GM21526 (cell line): ENCODE results near the gene TRPM4.
"Not testable (repeated sequence)": the region's sequence is repeated elsewhere in the genome, so short reads cannot be mapped to it uniquely, and the experiment has no call there.

Experiments used
- ATAC-seq: cut with Tn5 transposase; IDR thresholded peaks from one replicate; pipeline ENCODE4 v1.9.1; 2021; ENCODE audit warnings: moderate library complexity; ENCODE audit not compliant: unreplicated experiment, low FRiP score

Gene TRPM4

DNA sequence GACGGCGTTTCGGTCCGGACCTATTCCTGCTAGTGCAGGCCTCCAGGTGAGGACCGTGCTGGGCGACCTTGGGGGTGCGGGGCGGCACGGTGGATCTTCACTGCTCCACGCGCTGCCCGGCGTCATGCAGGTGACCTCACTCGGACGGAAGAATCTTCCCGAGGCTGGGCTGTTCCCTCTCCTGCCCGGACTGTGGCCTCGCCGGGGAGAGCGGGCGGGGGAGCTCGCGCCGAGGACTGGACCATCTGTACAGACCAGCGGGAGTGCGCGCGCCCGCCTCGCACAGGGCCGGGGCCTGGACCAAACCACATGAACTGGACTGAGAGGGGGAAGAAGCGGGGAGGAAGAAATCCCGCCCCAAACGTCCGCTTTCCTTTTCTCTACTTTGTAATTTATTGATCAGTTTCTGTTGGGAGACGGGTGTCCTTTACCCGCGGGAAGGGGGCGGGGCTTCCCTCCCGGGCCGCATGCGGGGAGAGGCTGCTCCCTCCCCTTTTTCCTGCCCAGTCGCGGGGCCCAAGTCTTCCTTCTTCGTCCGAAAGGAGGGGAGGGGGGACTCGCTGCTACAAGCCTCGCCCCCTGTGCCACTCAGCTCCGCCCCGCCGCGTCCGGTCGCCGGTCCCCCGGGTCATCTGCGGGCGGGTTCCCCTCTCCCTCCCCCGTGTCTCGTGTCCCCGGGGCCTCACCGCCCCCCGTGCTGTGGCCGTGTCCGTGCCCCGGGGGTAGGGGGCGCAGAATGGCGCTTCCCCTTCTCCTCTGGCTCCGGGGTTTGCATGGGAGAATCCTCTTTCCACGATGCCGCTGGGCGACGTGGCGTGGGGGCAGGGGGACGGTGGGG is 7.3 kb upstream of the TRPM4 start:
- no peak for ATAC-seq

DNA sequence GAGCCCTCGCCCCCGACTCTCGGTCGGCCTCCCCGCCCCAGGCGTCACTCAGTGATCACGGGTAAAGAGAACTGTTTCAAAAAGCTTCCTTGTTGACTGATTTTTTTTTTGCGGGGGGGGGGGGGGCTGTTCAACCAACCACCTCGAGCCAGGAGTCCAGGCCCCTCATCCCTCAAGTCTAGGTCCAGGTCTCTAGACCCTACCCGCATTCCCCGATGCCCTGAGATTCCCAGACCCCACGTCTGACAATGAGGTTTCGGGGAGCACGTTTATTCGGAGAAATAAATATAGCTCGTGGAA is 6.7 kb upstream of the TRPM4 start:
- no peak for ATAC-seq

DNA sequence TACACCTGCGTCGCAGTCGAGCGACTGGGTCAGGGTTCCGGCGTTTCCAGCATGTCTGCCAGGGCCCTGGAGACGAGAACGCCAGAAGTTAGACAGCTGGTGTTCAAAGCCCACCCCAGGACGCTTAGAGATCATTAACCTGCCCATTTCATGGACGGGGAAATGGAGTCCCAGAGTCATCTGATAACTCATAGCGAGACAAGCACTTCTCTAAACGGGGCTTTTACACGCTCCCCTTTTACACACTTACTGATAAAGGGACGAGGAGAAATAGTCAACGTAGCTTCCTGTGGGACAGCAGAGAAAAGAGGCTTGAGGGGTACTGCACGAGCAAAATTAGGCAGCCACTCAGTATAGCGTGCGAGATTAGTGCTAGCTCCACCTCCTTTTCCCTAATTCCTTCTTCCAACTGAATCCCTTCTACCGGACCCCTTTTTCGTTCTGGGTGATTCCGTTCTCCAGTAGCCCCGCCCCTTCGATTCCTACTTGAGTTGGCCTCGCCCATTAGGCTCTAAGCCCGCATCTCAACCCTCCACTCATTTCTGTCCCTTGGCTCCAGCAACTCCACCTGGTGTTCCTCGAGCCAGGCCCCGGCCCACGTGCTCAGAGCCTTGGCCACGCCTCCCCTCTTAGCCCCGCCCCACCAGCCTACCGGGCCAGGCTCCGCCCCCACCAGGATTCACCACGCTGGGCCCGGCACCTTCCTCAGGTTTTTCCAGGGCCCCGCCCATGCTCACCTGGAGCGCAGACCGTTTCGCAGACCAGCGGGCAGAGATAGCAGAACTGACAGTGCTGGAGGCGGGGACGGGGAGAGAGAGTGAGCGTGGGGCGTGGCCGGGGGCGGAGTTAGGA is 6.1 kb upstream of the TRPM4 start:
- no peak for ATAC-seq

DNA sequence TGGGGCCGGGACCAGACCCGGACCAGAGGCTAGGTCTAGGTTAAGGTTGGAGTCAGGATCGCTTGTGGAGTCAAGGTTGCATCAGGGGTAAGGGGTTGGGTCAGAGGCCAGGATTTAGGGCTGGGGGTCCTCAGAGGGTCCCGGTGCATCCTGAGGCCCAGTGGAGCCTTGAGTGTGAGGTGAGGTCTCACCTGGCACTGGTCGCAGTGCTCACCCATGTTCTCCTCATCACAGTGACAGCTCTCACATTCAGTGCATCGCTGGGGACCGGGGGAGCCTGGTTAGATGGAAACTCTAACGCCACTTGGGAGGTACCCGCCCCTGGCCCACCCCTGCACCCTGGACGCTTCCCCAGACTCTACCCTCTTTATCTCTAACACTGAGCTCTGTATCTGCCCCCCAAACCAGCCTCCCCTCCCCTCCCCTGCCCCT is 5.5 kb upstream of the TRPM4 start:
- ATAC-seq, result no peak

DNA sequence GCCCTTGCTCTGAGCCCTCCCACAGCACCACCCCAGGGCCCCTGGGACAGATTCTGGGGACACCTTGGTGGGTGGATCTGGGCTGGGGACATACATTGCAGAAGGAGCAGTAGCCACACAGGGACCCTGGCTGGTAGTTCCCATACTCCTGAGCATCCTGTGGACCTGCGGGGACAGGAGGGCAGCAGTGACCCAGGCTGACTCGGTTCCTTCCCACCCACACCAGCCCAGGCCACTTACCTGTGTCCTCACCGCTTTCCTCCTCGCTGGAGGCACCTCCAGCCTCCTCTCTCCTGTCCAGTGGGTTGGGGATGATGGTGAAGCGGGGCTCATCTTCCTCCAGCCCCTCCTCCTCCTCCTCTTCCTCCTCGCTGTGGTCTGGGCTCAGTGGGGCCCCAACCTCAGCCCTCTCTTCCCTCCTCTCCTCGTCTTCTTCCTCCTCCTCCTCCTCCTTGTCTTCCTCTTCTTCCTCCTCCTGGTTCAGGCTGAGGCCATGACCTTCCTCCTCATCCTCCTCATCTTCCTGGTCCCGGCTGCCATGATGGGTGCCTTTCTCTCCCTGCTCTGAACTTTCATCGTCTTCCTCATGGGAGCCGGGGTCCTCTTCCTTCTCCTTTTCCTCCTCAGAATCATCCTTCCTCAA is 4.3 kb upstream of the TRPM4 start:
- no peak for ATAC-seq

DNA sequence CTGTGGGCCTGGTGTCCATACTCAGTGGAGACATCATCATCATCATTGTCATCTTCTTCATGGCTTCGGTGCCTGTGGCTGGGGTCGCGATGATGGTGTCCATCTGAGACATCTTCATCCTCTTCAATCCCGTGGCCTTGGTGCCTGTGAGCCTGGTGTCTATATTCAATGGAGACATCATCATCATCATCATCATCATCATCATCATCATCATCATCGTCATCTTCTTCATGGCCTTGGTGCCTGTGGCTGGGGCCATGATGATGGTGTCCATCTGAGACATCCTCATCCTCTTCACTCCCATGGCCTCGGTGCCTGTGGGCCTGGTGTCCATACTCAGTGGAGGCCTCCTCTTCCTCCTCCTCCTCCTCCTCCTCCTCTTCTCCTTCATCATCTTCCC is 3.3 kb upstream of the TRPM4 start:
- no peak for ATAC-seq

DNA sequence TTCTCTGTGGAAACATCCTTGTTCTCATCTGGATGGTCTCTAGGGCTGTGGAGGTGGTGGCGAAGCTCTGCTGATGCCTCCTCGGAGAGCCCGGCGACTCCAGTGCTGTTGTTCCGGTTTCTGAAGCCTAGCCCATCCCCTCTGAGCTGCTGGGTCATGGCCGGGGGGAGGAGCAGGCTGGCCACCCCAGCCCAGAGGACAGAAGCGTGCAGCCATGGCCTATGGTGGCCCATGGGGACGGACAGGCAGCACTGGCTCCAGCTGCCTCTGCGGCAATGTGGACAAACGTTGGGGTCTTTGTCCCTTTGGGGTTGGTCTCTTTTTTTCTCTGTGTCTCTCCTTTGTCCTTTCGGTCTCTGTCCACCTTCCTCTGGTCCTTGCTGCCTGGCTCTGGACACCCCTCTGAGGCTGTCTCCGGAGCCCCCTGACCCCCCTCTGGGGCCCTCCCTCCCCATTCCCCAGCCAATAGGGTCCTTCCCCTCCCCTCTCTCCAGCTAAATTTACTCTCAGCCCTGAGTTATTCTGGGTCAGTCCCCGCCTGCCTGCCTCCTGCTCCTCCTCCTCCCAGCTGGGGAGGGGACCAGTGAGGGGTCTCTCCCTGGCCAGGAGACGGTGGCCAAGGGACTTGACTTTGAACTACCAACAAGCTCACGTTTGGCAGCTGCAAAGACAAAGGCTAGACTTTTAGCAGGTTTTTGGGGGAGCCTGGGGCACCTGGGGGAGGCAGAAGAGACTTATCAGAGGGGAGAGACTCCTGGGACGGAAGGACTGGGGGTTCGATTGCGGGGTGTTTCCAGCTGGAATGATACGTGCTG is 2.4 kb upstream of the TRPM4 start, which contains the start of gene HRC:
Gene HRC, minus strand, starts transcription at position 392 of the 815 bp plus-strand sequence. Its CDS starts 159 bp downstream, at position 233.
- no peak for ATAC-seq

DNA sequence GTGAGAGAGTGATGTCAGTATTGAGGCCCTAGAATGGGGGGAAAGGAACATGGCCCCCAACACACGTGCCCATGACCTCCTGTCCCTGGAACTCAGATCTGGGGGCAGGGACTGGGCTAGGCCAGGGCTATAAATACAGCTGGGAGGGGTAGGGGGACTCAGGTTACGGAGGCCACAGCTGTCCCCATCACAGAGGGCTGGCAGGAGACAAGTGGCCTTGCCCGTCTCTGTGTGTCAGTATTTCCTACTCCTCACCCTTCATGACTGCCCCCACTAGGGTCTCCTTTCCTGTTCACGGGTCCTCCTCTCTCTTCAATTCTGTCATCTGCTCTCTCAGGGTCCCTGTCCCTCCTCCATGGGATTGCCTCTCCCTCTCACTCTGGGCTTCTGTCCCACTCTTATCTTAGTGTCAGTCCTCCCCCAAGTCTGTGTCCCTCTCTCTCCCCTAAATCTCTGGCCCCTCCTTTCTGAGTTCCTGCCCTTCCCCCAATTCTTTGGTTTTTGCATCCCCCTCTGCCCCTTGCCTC is 1.7 kb upstream of the TRPM4 start:
- ATAC-seq, result no peak

DNA sequence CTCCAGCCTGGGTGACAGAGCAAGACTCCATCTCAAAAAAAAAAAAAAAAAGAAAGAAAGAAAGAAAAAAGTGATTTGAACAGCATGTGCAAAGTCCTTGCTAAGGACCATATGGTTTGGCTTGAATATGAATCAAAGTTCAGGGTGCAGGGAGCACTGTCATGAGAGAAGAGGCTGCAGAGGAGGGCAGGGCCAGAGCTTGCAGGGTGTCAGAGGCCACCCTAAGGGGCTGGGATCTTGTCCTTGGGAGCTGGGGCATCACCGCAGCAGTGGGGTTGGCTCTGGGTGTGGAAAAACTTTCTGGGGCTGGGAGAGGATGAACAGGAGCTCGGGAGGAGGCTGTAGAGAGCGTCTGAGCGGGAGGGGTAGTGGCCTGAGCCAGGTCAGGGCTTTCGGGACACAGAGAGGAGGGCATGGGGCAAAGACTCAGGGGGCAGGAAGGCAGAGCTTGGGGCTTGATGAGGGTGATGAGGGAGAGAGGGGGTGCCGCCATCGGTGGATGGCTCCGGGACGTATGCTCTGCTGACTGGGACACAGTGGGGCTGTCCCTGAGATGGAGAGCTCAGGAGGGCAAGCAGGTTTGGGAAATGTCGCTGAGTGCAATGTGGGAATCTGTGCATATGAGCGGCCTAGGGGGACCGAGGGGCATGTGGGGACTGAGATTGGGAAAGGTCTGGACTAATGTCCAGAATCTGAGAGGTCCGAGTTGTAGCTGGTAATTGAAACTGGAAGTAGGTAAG is 3.0 kb downstream of the TRPM4 start:
- no peak for ATAC-seq

DNA sequence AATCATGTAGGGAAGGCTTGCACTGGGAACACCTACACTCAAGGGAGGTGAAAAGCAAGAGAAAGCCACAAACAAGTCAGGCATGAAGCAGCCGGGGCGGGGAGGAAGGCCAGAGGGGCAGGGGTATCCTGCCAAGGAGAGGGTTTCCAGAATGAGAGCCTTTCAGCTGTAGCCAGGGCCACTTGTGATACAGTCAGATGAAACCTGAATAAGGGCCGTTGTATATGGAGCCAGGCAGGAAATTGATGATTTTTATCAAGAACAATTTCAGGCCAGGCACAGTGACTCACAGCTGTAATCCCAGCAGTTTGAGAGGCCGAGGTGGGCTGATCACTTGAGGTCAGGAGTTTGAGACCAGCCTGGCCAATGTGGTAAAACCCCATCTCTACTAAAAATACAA is 4.4 kb downstream of the TRPM4 start:
- no peak for ATAC-seq

DNA sequence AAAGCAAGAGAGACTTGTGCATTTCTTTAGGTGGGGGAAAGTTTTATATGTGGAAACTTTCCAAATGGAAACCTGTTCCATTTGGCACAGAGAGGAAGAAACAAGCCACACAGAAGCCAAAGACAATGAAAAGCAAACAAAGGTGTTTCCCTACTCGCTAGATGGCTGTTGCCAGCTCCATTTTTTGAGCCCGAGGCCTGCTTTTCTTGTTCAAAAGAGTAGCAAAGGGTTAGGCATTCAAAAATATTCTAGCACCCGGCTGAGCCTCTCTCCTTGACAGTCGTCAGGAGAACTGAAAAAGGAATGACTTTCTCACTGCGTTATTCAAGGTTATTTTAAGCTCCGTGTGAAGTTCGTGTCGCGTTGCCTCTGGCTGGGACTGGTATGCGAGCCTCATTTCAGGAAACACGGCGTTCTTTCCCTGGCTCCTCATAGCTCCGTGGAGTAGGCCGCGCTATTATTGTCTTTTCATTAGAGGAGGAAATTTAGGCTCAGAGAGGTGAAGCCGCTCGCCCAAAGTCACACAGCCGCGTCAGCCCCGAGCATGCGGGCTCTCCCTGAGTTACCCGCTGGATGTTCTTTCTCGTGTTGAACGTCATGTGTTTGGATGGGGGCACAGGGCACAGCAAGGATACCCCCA is 7.6 kb downstream of the TRPM4 start:
- ATAC-seq, result no peak

DNA sequence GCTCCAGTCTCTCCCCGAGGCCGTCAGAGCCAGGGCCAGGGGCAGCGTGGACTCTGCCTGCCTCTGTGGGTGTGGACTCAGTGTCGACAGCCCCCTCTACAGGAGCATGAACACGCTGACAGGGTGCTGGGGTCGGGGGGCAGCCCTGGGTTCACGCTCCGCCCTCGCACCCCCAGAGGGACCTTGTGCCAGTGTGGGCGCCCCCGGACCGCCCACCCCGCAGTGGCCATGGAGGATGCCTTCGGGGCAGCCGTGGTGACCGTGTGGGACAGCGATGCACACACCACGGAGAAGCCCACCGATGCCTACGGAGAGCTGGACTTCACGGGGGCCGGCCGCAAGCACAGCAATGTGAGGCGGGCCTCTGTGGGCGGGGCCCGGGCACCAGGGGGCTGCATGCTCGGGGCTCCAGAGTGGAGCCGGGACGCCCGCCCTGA is 8.3 kb downstream of the TRPM4 start:
- no peak for ATAC-seq

DNA sequence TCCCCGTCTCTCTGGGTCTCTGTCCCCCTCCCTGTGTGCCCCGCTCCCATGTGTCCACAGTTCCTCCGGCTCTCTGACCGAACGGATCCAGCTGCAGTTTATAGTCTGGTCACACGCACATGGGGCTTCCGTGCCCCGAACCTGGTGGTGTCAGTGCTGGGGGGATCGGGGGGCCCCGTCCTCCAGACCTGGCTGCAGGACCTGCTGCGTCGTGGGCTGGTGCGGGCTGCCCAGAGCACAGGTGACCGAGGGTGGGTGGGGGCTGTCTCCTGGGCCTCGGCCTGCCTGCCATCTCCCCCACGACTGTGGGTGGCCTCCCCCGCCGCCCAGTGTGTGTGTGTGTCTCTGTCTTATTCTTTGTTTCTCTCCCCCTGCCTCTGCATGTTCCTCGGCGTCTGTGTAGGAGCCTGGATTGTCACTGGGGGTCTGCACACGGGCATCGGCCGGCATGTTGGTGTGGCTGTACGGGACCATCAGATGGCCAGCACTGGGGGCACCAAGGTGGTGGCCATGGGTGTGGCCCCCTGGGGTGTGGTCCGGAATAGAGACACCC is 10.3 kb downstream of the TRPM4 start:
- no peak for ATAC-seq

DNA sequence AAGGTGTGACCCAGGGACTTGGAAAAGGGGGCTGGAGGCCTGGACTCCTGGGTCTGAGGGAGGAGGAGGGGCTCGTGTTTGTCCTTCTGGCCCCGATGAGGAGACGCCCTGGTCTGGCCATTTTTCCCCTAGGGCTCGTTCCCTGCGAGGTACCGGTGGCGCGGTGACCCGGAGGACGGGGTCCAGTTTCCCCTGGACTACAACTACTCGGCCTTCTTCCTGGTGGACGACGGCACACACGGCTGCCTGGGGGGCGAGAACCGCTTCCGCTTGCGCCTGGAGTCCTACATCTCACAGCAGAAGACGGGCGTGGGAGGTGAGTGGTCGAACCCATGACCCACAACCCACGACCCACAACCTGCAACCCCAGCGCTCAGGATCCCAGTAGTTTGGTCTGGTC is 10.8 kb downstream of the TRPM4 start:
- no peak for ATAC-seq

DNA sequence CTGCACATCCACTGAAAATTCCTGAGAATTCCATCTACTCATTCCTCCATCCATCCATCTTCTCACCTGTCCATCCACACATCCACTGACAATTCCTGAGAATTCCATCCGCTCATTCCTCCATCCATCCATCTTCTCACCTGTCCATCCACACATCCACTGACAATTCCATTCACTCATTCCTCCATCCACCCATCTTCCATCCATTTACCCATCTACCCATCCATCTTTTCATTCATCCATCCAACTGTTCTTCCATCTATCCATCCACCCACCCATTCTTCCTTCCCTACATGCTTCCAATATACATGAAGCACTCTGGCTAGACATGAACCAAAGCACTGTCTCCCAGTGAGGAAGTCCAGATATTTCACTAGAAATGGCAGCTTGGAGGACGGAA is 15.6 kb downstream of the TRPM4 start:
- ATAC-seq, result no peak

DNA sequence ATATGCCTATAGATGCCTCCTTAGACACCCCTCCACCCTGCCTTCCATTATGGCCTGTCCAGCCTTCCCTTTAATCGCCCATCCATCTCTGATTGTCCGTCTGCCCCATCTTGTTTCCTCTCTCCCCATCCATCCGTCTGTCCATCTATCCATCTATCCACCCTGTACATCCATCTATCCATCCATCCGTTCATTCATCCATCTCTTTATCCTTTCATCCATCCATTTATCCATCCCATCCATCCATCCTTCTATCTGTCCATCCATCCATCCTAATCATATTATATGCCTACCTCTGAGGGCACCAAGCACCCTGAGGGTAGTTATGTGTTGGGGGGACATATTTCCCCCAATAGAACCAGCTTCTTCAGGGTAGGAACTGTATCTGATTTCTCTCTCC is 23.1 kb downstream of the TRPM4 start:
- ATAC-seq, result no peak

DNA sequence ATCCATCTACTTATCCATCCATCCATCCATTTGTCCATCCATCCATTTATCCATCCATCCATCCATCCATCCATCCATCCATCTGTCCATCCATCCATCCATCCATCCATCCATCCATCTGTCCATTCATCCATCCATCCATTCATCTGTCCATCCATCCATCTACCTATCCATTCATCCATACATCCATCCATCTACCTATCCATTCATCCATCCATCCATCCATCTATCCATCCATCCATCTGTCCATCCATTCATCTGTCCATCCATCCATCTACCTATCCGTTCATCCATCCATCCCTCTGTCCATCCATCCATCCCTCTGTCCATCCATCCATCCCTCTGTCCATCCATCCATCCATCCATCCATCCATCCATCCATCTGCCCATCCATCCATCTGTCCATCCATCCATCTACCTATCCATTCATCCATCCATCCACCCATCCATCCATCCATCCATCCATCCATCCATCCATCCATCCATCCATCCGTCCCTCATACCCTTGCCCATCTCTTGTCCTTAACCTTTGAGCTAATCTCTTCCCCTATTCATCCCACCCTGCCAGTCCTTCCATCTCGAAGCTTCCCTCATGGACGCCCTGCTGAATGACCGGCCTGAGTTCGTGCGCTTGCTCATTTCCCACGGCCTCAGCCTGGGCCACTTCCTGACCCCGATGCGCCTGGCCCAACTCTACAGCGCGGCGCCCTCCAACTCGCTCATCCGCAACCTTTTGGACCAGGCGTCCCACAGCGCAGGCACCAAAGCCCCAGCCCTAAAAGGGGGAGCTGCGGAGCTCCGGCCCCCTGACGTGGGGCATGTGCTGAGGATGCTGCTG is 24.6 kb downstream of the TRPM4 start:
- ATAC-seq, result not testable (repeated sequence)

DNA sequence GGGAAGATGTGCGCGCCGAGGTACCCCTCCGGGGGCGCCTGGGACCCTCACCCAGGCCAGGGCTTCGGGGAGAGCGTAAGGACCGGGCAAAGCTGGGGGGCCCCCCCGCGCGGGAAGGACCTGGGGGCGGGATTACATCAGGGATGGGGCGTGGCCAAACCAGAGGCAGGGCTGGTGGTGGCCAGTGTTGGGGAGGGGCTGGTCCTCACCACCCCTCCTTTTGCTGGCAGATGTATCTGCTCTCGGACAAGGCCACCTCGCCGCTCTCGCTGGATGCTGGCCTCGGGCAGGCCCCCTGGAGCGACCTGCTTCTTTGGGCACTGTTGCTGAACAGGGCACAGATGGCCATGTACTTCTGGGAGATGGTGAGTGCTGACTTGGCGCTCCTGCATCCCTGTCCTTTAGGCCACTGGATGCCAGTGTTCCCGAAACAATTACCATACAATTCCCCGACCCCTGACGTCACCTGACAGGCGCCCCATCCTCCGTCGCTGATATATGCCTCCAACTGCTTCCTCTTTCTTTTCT is 25.3 kb downstream of the TRPM4 start:
- no peak for ATAC-seq
